H9 (cell line): Measurements from ENCODE around the gene FBXL7. TPM values are rescaled to one million over a fixed set of nuclear protein-coding genes. Genes with fewer than 3 reads are reported as not detected.

Experiments
- DNase-seq: peaks from one replicate; pipeline ENCODE4 v3.0.0-alpha.2; 2017
- H2AFZ ChIP-seq: one replicate; pipeline ENCODE4 v1.6.1; 2013; ENCODE audit warnings: mild to moderate bottlenecking, low read length, control low read depth, moderate library complexity
- H2AK5ac ChIP-seq: 2 replicates; pipeline ENCODE4 v1.6.1; 2013; ENCODE audit warnings: low read length, control low read depth, mixed read lengths; ENCODE audit not compliant: insufficient read length
- H2BK120ac ChIP-seq: one replicate; pipeline ENCODE4 v1.6.1; 2013; ENCODE audit warnings: low read depth, mild to moderate bottlenecking, low read length, control low read depth, inconsistent platforms; ENCODE audit not compliant: poor library complexity, severe bottlenecking
- H2BK12ac ChIP-seq: 2 replicates; pipeline ENCODE4 v1.6.1; 2013; ENCODE audit warnings: low read length, control low read depth, mixed read lengths, low read depth; ENCODE audit not compliant: insufficient read length
- H2BK15ac ChIP-seq: 2 replicates; pipeline ENCODE4 v1.6.1; 2013; ENCODE audit warnings: low read depth, low read length, control low read depth
- H2BK20ac ChIP-seq: one replicate; pipeline ENCODE4 v1.6.1; 2013; ENCODE audit warnings: low read depth, mild to moderate bottlenecking, low read length, control low read depth, inconsistent platforms; ENCODE audit not compliant: poor library complexity, severe bottlenecking
- H2BK5ac ChIP-seq: 2 replicates; pipeline ENCODE4 v1.6.1; 2013; ENCODE audit warnings: low read length, control low read depth, mixed read lengths; ENCODE audit not compliant: insufficient read length
- H3K14ac ChIP-seq: 2 replicates; pipeline ENCODE4 v1.6.1; 2013; ENCODE audit warnings: low read length, control low read depth; ENCODE audit not compliant: insufficient read depth
- H3K18ac ChIP-seq: 2 replicates; pipeline ENCODE4 v1.6.1; 2013; ENCODE audit warnings: low read depth, mild to moderate bottlenecking, mixed read lengths, low read length, control low read depth; ENCODE audit not compliant: insufficient read length
- H3K23ac ChIP-seq: 2 replicates; pipeline ENCODE4 v1.6.1; 2013; ENCODE audit warnings: low read length, control low read depth, mixed read lengths, low read depth; ENCODE audit not compliant: insufficient read length
- H3K23me2 ChIP-seq: 2 replicates; pipeline ENCODE4 v1.6.1; 2013; ENCODE audit warnings: low read depth, mild to moderate bottlenecking, mixed read lengths, low read length, control low read depth; ENCODE audit not compliant: insufficient read length, poor library complexity, severe bottlenecking
- H3K27ac ChIP-seq: 2 replicates; pipeline ENCODE4 v1.5.1; 2013; ENCODE audit warnings: low read length, control low read depth, mixed read lengths, low read depth; ENCODE audit not compliant: insufficient read length
- H3K27me3 ChIP-seq: 2 replicates; pipeline ENCODE4 v1.6.1; 2013; ENCODE audit warnings: low read length, control low read depth, inconsistent platforms; ENCODE audit not compliant: insufficient read depth
- H3K4ac ChIP-seq: 2 replicates; pipeline ENCODE4 v1.6.1; 2013; ENCODE audit warnings: low read depth, mild to moderate bottlenecking, control low read depth, inconsistent platforms, low read length, moderate library complexity
- H3K4me1 ChIP-seq: 2 replicates; pipeline ENCODE4 v1.6.1; 2013; ENCODE audit warnings: low read length, control low read depth, inconsistent platforms; ENCODE audit not compliant: insufficient read depth
- H3K4me2 ChIP-seq: 2 replicates; pipeline ENCODE4 v1.6.1; 2013; ENCODE audit warnings: low read length, control low read depth, mixed read lengths; ENCODE audit not compliant: insufficient read length, insufficient read depth
- H3K56ac ChIP-seq: 2 replicates; pipeline ENCODE4 v1.6.1; 2013; ENCODE audit warnings: low read depth, mild to moderate bottlenecking, mixed read lengths, low read length, control low read depth; ENCODE audit not compliant: insufficient read length
- H3K79me1 ChIP-seq: 2 replicates; pipeline ENCODE4 v1.6.1; 2013; ENCODE audit warnings: low read depth, mild to moderate bottlenecking, moderate library complexity, low read length, control low read depth, inconsistent platforms; ENCODE audit not compliant: insufficient read depth, poor library complexity, severe bottlenecking
- H3K79me2 ChIP-seq: 2 replicates; pipeline ENCODE4 v1.6.1; 2013; ENCODE audit warnings: low read length, control low read depth, inconsistent platforms; ENCODE audit not compliant: insufficient read depth
- H3K9ac ChIP-seq: 2 replicates; pipeline ENCODE4 v1.6.1; 2013; ENCODE audit warnings: low read length, control low read depth, mixed read lengths; ENCODE audit not compliant: insufficient read length; ENCODE audit errors: extremely low read depth
- H3K9me3 ChIP-seq: one replicate; pipeline ENCODE4 v1.6.1; 2013; ENCODE audit warnings: low read depth, low read length, inconsistent platforms; ENCODE audit not compliant: control insufficient read depth
- H3T11ph ChIP-seq: one replicate; pipeline ENCODE4 v1.6.1; 2013; ENCODE audit warnings: mild to moderate bottlenecking, low read length, control low read depth, inconsistent platforms
- H4K20me1 ChIP-seq: one replicate; pipeline ENCODE4 v1.6.1; 2013; ENCODE audit not compliant: control insufficient read depth, insufficient read length, insufficient read depth
- H4K5ac ChIP-seq: 2 replicates; pipeline ENCODE4 v1.6.1; 2013; ENCODE audit warnings: low read depth, mild to moderate bottlenecking, mixed read lengths, low read length, control low read depth; ENCODE audit not compliant: insufficient read length
- H4K8ac ChIP-seq: replicated peaks from 2 replicates; pipeline ENCODE4 v1.6.1; 2013; ENCODE audit warnings: low read length, control low read depth, mixed read lengths, low read depth; ENCODE audit not compliant: insufficient read length
- H4K91ac ChIP-seq: 2 replicates; pipeline ENCODE4 v1.6.1; 2013; ENCODE audit warnings: low read depth, mild to moderate bottlenecking, moderate library complexity, mixed read lengths, low read length, control low read depth; ENCODE audit not compliant: insufficient read length
- H3K27ac Mint-ChIP-seq, 3 experiments: 2 replicates in 2 of 3; 3 replicates in 1 of 3; pipeline ENCODE4 v1.8.0; 2020 to 2021; ENCODE audit warnings: mixed read lengths in 3 of 3, mild to moderate bottlenecking in 1 of 3, moderate library complexity in 1 of 3
- H3K27me3 Mint-ChIP-seq: 2 replicates; pipeline ENCODE4 v1.8.0; 2021; ENCODE audit warnings: low read depth, mild to moderate bottlenecking, moderate library complexity, mixed read lengths
- H3K36me3 Mint-ChIP-seq, 3 experiments: 2 replicates in 2 of 3; 3 replicates in 1 of 3; pipeline ENCODE4 v1.8.0; 2020 to 2021; ENCODE audit warnings: low read depth in 3 of 3, mixed read lengths in 3 of 3; ENCODE audit not compliant: insufficient read depth in 1 of 3
- H3K4me1 Mint-ChIP-seq, 2 experiments: 2 replicates each; pipeline ENCODE4 v1.8.0; 2020; ENCODE audit warnings: mixed read lengths in 2 of 2
- H3K4me3 Mint-ChIP-seq, 2 experiments: 2 replicates in 1 of 2; 3 replicates in 1 of 2; pipeline ENCODE4 v1.8.0; 2020 to 2021; ENCODE audit warnings: mild to moderate bottlenecking in 2 of 2, mixed read lengths in 2 of 2, moderate library complexity in 1 of 2
- H3K9me3 Mint-ChIP-seq, 2 experiments: 2 replicates in 1 of 2; 3 replicates in 1 of 2; pipeline ENCODE4 v1.8.0; 2020; ENCODE audit warnings: mild to moderate bottlenecking in 2 of 2, mixed read lengths in 2 of 2, moderate library complexity in 1 of 2
- WGBS: extraction: QIAGEN DNeasy Blood & Tissue Kit; methylation state at CpG from one replicate; pipeline ENCODE4 v1.1.7; 2013; ENCODE audit warnings: missing lambda C conversion rate, low lambda C conversion rate, mixed read lengths; ENCODE audit not compliant: insufficient read length; ENCODE audit errors: extremely low coverage; 5-methylcytosine and 5-hydroxymethylcytosine counted together
- total RNA-seq: library from RNA; stranded (reverse); gene quantifications from 2 replicates; pipeline ENCODE4 v1.2.1, GENCODE V29; 2021
- TF ChIP-seq, protein P1 (sequence below): fragments of 200-600 bp; sonication (generic); conservative IDR thresholded peaks from 3 replicates; pipeline ENCODE4 v1.8.0; 2021; ENCODE audit warnings: antibody characterized with exemption, mild to moderate bottlenecking

FBXL7 gene
- total RNA-seq, 1 experiment from 2014 or later: 14.6 TPM

DNA sequence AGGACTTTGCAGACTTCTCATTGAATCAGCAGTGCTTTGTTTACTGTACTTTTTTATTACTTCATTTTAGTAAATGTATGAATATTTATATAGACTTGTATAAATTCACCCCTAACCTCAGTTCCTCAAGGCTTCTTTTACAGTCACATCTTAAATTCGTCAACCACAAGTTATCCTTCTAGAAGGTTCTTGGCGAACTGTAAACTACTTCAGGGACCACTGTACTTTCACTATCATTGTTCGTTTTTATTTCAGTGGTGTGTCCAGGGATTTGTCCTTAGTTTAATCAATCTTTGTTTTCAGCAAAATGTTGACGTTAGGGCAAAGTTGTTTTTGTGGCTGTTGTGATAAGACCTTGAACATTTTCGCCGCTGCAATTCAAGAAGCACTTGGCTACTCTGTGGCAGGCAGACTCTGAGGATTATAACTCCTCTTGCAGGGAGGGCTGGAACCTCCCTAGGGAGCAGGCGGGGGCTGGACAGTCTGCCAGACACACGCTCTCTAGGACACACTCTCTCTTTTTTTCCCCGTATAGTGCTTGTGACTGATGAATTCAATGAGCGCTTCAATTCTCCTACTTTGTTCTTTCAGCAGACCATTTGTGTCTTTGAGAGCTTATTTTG, 252.8 kb downstream of the FBXL7 start:
- H3K4me1 Mint-ChIP-seq: peaks cover 22 to 31% of the 10 kb centered on the region in 2 experiments
- H3K27me3 Mint-ChIP-seq: no peaks in the 10 kb centered on the region
- DNase-seq: no peak

More for the DNA sequence above, 252.8 kb downstream of the FBXL7 start:
- no peak overlapping the region for H3K23ac ChIP-seq
- no peak overlapping the region for H3T11ph ChIP-seq
- H2AFZ ChIP-seq: no peak overlapping the region
- H2AK5ac ChIP-seq: no peak overlapping the region
- no peak overlapping the region for H3K9ac ChIP-seq
- no peak overlapping the region for H2BK120ac ChIP-seq
- no peak overlapping the region for H2BK12ac ChIP-seq
- H3K4ac ChIP-seq: no peak overlapping the region
- no peak overlapping the region for H2BK5ac ChIP-seq
- no peak overlapping the region for H4K91ac ChIP-seq
- H3K4me3 Mint-ChIP-seq: no peak overlapping the region
- H4K20me1 ChIP-seq: peaks cover 2% of the 10 kb centered on the region
- H3K79me2 ChIP-seq: no peaks in the 10 kb centered on the region
- WGBS: no CpG with 5 or more reads among the region's 10 CpGs
- no peaks in the 10 kb centered on the region for H3K4me1 ChIP-seq
- H3K9me3 Mint-ChIP-seq: no peaks in the 10 kb centered on the region
- no peak overlapping the region for H4K5ac ChIP-seq
- no peak overlapping the region for H3K14ac ChIP-seq
- H2BK20ac ChIP-seq: no peak overlapping the region
- H3K27me3 ChIP-seq: no peaks in the 10 kb centered on the region
- H3K27ac Mint-ChIP-seq: peak overlapping the region in 1 of 3 experiments; percentile 86; a peak in 2 of 7 replicates
- H3K9me3 ChIP-seq: no peaks in the 10 kb centered on the region
- H3K27ac ChIP-seq: no peak overlapping the region
- no peak overlapping the region for H3K4me2 ChIP-seq
- no peak overlapping the region for H3K18ac ChIP-seq
- no peaks in the 10 kb centered on the region for H3K23me2 ChIP-seq
- H3K79me1 ChIP-seq: peaks cover 5% of the 10 kb centered on the region
- TF ChIP-seq, protein P1, sequence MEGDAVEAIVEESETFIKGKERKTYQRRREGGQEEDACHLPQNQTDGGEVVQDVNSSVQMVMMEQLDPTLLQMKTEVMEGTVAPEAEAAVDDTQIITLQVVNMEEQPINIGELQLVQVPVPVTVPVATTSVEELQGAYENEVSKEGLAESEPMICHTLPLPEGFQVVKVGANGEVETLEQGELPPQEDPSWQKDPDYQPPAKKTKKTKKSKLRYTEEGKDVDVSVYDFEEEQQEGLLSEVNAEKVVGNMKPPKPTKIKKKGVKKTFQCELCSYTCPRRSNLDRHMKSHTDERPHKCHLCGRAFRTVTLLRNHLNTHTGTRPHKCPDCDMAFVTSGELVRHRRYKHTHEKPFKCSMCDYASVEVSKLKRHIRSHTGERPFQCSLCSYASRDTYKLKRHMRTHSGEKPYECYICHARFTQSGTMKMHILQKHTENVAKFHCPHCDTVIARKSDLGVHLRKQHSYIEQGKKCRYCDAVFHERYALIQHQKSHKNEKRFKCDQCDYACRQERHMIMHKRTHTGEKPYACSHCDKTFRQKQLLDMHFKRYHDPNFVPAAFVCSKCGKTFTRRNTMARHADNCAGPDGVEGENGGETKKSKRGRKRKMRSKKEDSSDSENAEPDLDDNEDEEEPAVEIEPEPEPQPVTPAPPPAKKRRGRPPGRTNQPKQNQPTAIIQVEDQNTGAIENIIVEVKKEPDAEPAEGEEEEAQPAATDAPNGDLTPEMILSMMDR: no peak
- H3K56ac ChIP-seq: no peak overlapping the region
- H4K8ac ChIP-seq: no peak overlapping the region
- no peak overlapping the region for H2BK15ac ChIP-seq
- H3K36me3 Mint-ChIP-seq: no peaks in the 10 kb centered on the region; a peak in 1 of 7 replicates
